NCI-H82 treated with DMSO at 0.1 percent for 48 hours (cell line): ENCODE results near the gene FSIP1.

Experiments
- DNase-seq: peaks from one replicate; lab custom pipeline; 2025; ENCODE audit not compliant: unreplicated experiment; lab: John Stamatoyannopoulos, UW

FSIP1 gene

GRCh38 chr15:39564972-39565665, 217.5 kb downstream of the FSIP1 start:
- no peak for DNase-seq

DNA sequence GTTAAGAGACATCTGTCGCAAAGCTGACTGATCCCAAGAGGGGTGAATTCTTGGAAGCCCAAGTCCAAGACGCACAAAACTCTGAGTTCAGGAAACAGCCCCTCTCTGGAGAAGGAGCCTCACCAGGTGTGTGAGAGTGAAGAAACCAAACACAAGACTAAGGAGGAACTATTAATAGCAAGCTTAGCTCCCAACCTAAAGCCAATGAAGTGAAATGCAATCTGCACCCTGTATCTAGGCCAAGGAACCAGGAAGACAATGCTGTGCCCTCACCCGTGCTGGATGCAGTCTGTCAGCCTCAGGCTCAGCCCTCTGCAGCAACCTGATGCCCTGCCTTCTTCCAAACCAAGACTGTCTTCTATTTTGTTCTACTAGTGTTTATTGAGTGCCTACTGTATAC, 224.2 kb downstream of the FSIP1 start:
- no peak for DNase-seq

GRCh38 chr15:39556461-39556860, 226.2 kb downstream of the FSIP1 start:
- no peak for DNase-seq

GRCh38 chr15:39555885-39556284, 226.8 kb downstream of the FSIP1 start:
- DNase-seq, result no peak

- no peak for DNase-seq
Observed at GRCh38 chr15:39554746-39555387, 227.8 kb downstream of the FSIP1 start.

GRCh38 chr15:39553947-39554693, 228.5 kb downstream of the FSIP1 start:
- DNase-seq, result no peak

- DNase-seq, result no peak
Observed at GRCh38 chr15:39552556-39552955, 230.1 kb downstream of the FSIP1 start.

- no peak for DNase-seq
Observed at GRCh38 chr15:39551476-39551875, 231.2 kb downstream of the FSIP1 start.
